Peyer's patch (tissue), 4 donors: ENCODE results near the gene TMED1.

Source experiments
- POLR2A ChIP-seq, 2 donors: fragments of 450-650 bp; IDR thresholded peaks; one replicate each; pipeline ENCODE4 v1.5.1; 2017; ENCODE audit warnings: antibody characterized with exemption in 2 of 2, mild to moderate bottlenecking in 2 of 2, moderate library complexity in 2 of 2
- TF ChIP-seq, protein P1 (sequence below), 6 experiments: fragments of 450-650 bp in 4 of 6; fragments of 200-600 bp in 2 of 6; sonication (generic) in 1 of 6; IDR thresholded peaks; one replicate each; pipeline ENCODE4 v1.5.1; 2017 to 2019; ENCODE audit warnings: antibody characterized with exemption in 6 of 6, mild to moderate bottlenecking in 3 of 6, moderate library complexity in 1 of 6

GRCh38 chr19:10866495-10866894 is 30.5 kb upstream of the TMED1 start:
- TF ChIP-seq, protein P1, sequence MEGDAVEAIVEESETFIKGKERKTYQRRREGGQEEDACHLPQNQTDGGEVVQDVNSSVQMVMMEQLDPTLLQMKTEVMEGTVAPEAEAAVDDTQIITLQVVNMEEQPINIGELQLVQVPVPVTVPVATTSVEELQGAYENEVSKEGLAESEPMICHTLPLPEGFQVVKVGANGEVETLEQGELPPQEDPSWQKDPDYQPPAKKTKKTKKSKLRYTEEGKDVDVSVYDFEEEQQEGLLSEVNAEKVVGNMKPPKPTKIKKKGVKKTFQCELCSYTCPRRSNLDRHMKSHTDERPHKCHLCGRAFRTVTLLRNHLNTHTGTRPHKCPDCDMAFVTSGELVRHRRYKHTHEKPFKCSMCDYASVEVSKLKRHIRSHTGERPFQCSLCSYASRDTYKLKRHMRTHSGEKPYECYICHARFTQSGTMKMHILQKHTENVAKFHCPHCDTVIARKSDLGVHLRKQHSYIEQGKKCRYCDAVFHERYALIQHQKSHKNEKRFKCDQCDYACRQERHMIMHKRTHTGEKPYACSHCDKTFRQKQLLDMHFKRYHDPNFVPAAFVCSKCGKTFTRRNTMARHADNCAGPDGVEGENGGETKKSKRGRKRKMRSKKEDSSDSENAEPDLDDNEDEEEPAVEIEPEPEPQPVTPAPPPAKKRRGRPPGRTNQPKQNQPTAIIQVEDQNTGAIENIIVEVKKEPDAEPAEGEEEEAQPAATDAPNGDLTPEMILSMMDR (IDR thresholded peaks at IDR 0.05) = no peak
- no peak for TF ChIP-seq POLR2A (IDR thresholded peaks at IDR 0.05)
